ENCODE data around the gene PDS5A.
A peak's percentile ranks its signal among the peaks of the same experiment; 100 is the strongest.
"Not testable (repeated sequence)": the region's sequence is repeated elsewhere in the genome, so short reads cannot be mapped to it uniquely, and the experiment has no call there.

Gene PDS5A

DNA sequence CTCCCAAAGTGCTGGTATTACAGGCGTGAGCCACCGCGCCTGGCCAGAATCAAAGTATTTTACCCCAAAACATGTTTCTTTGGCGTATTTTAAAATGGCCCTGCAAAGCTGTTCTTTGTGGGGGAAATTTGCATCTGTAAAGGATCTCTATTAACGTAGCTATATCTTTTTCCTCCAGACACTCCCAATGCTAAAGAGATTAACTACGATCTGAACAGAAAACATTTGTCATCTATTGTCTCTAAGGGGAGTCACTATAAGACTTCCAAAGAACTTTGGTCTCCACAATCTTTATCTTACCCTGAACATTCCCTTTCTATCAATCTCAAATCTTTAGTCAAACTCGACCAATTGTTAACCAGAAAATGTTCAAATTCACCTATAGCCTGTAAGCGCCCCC, 19.1 kb upstream of the PDS5A start:
- H3K4me1 ChIP-seq: peaks cover 0 to 33% (median 0%) of the 10 kb centered on the region in 10 experiments; a peak in 5 of 20 replicates
- H3K36me3 ChIP-seq: no peaks in the 10 kb centered on the region
- H3K27ac ChIP-seq: no peak overlapping the region
- TF ChIP-seq Cebpa-rat (IDR thresholded peaks at IDR 0.05): no peak
- no peaks in the 10 kb centered on the region for H3K9me3 ChIP-seq (replicated peaks in 1 of 11)
- H3K4me2 ChIP-seq: no peak overlapping the region
- H3K27me3 ChIP-seq: no peaks in the 10 kb centered on the region
- H3K4me3 ChIP-seq: no peak overlapping the region
- H3K9ac ChIP-seq: no peak overlapping the region
- no peaks in the 10 kb centered on the region for H4K20me1 ChIP-seq

DNA sequence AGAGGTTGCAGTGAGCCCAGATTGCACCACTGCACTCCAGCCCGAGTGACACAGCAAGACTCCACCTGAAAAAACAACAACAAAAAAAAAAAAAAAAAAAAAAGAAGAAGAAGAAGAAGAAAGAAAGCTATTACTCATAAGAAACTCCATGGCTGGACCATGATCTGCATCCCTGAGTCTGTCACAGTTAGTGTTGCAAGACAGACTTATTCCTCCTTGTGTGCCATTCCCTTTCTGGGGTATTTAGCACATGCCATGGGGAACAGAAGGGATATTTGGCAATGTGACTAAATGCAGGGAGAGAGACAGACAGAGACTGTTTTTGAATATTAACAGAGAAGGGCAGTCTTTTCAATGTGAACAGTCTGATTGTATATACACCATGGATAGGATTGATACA, 16.7 kb upstream of the PDS5A start:
- no peaks in the 10 kb centered on the region for H3K27me3 ChIP-seq
- peaks cover 0 to 19% (median 0%) of the 10 kb centered on the region in 10 experiments; a peak in 4 of 20 replicates for H3K4me1 ChIP-seq
- H3K9me3 ChIP-seq (replicated peaks in 1 of 11): no peaks in the 10 kb centered on the region
- H3K4me2 ChIP-seq: 0 out of 22 replicates have a peak overlapping the region, but pooled peaks of 1 of the 11 experiments have one; percentile 14
- no peak overlapping the region for H3K4me3 ChIP-seq
- no peak overlapping the region for H3K9ac ChIP-seq
- H3K36me3 ChIP-seq: no peaks in the 10 kb centered on the region
- no peak overlapping the region for H3K27ac ChIP-seq
- no peaks in the 10 kb centered on the region for H4K20me1 ChIP-seq
- TF ChIP-seq Cebpa-rat (IDR thresholded peaks at IDR 0.05): no peak

DNA sequence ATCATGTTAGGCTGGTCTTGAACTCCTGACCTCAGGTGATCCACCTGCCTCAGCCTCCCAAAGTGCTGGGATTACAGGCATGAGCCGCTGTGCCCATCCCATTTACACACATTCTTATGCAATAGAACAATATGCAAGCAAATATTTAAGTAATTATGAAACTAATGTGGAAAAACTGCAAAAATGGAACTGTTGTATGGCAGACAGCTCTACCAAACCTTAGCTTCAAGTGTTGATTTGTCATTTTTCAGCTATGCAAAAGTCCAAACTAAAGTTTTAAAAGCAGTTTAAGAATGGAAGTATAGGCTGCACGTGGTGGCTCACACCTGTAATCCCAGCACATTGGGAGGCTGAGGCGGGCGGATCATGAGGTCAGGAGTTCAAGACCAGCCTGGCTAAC, 11.7 kb upstream of the PDS5A start:
- H3K36me3 ChIP-seq; H3K9ac ChIP-seq; H3K4me3 ChIP-seq; H3K4me1 ChIP-seq; H3K27ac ChIP-seq; H3K4me2 ChIP-seq; H3K9me3 ChIP-seq (replicated peaks in 1 of 11); H4K20me1 ChIP-seq; H3K27me3 ChIP-seq: not testable (repeated sequence)

- Histone ChIP-seq H3K27me3 (no peaks in the 10 kb centered on the region), H3K9ac (no peak overlapping the region), H3K4me1 (0 out of 20 replicates have a peak, but pooled peaks cover 0 to 4% (median 0%) of the 10 kb centered on the region in 10 experiments), H3K4me3 (no peak overlapping the region), H3K36me3 (no peaks in the 10 kb centered on the region), H3K9me3 (replicated peaks in 1 of 11) (no peaks in the 10 kb centered on the region), H3K27ac (no peak overlapping the region), H4K20me1 (no peaks in the 10 kb centered on the region), H3K4me2 (no peak overlapping the region)
- no peak for TF ChIP-seq Cebpa-rat (IDR thresholded peaks at IDR 0.05)
Observed at GRCh38 chr4:39987485-39987884, 9.8 kb upstream of the PDS5A start.

DNA sequence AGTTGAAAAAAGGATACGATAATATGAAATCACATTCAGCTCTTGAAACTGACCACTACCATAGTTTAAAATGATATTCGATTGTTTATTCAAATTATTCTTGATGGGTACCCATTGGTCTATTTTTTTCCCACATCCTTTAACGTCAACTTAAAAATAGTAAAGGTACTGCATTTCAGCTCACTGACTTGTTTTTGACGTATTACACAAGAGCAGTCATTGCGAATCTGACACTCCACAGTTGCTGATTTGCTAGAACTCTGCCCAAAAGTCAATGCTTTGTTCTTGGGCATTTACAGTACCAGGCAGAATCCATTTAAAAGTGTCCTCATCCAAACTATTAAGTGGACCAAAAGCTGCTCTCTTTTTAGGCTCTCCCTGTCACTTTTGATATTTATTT, 1.2 kb upstream of the PDS5A start:
- Histone ChIP-seq H3K4me2 (peak overlapping the region; percentile 41 to 93 (median 85); a peak in 20 of 22 replicates), H3K27ac (peak overlapping the region in 5 of 11 experiments; percentile 96 to 99 (median 97); a peak in 7 of 22 replicates), H3K4me3 (no peak overlapping the region), H3K9me3 (replicated peaks in 1 of 11) (no peaks in the 10 kb centered on the region), H4K20me1 (peaks cover 24 to 32% (median 25%) of the 10 kb centered on the region in 11 experiments; a peak in 21 of 22 replicates), H3K36me3 (peaks cover 18 to 25% (median 24%) of the 10 kb centered on the region in 11 experiments), H3K27me3 (no peaks in the 10 kb centered on the region), H3K4me1 (peaks cover 25 to 34% (median 30%) of the 10 kb centered on the region in 10 experiments), H3K9ac (peak overlapping the region in 8 of 11 experiments; percentile 7 to 99 (median 97); a peak in 10 of 22 replicates)
- no peak for TF ChIP-seq Cebpa-rat (IDR thresholded peaks at IDR 0.05)

GRCh38 chr4:39978378-39978775, 666 bp upstream of the PDS5A start:
- no peak for TF ChIP-seq Cebpa-rat (IDR thresholded peaks at IDR 0.05)
- Histone ChIP-seq H3K4me2 (peak overlapping the region; percentile 75 to 93 (median 85)), H3K27ac (peak overlapping the region; percentile 83 to 99 (median 97); a peak in 21 of 22 replicates), H3K27me3 (no peaks in the 10 kb centered on the region), H3K9ac (peak overlapping the region; percentile 96 to 99 (median 98); a peak in 21 of 22 replicates), H3K4me3 (peak overlapping the region; percentile 86 to 98 (median 94)), H3K4me1 (peaks cover 25 to 35% (median 31%) of the 10 kb centered on the region in 10 experiments), H3K9me3 (replicated peaks in 1 of 11) (no peaks in the 10 kb centered on the region), H4K20me1 (peaks cover 29 to 37% (median 30%) of the 10 kb centered on the region in 11 experiments; a peak in 21 of 22 replicates), H3K36me3 (peaks cover 23 to 30% (median 29%) of the 10 kb centered on the region in 11 experiments)

DNA sequence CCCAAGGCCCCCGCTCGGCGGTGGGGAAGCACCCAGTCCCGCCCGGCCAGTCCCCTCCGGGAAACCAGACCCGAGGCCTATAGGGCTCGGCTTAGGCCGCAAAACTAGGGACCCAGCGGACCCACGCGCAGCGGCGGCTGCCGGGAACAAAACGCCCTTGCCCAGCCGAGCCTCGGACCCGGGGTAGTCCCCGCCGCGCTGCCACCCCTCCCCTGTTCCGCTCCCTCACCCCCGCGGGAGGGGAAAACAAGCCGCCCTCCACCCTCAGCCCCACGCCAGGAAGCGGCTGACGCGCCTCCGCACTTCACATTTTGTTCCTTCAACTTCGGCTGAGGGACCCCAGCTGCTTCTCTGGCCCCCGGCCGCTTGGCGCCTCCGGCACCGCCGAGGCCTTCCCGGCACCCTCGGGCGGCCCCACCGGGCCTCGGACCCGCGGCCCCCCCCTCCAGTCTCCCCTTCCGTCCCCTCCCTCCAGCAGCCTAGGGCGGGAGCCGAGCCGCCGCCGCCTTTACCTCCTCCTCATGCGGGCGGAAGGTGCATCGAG, 694 bp downstream of the PDS5A start:
- Histone ChIP-seq H3K9me3 (replicated peaks in 1 of 11) (no peaks in the 10 kb centered on the region), H4K20me1 (peaks cover 41 to 51% (median 44%) of the 10 kb centered on the region in 11 experiments; a peak in 21 of 22 replicates), H3K4me1 (peaks cover 25 to 39% (median 32%) of the 10 kb centered on the region in 10 experiments), H3K4me3 (peak overlapping the region; percentile 86 to 98 (median 94)), H3K27me3 (no peaks in the 10 kb centered on the region), H3K4me2 (peak overlapping the region; percentile 70 to 93 (median 86)), H3K9ac (peak overlapping the region; percentile 96 to 99 (median 98)), H3K36me3 (peaks cover 30 to 43% (median 42%) of the 10 kb centered on the region in 11 experiments), H3K27ac (peak overlapping the region; percentile 83 to 99 (median 97))
- TF ChIP-seq Cebpa-rat (IDR thresholded peaks at IDR 0.05): no peak

- H3K4me3 ChIP-seq: peak overlapping the region; percentile 86 to 98 (median 94)
- peaks cover 27 to 42% (median 34%) of the 10 kb centered on the region in 10 experiments for H3K4me1 ChIP-seq
- peaks cover 47 to 58% (median 50%) of the 10 kb centered on the region in 11 experiments; a peak in 21 of 22 replicates for H4K20me1 ChIP-seq
- H3K27me3 ChIP-seq: no peaks in the 10 kb centered on the region
- peak overlapping the region; percentile 83 to 99 (median 97) for H3K27ac ChIP-seq
- H3K4me2 ChIP-seq: peak overlapping the region; percentile 70 to 93 (median 86)
- TF ChIP-seq Cebpa-rat (IDR thresholded peaks at IDR 0.05): no peak
- peak overlapping the region; percentile 96 to 99 (median 98) for H3K9ac ChIP-seq
- no peaks in the 10 kb centered on the region for H3K9me3 ChIP-seq (replicated peaks in 1 of 11)
- peaks cover 37 to 50% (median 49%) of the 10 kb centered on the region in 11 experiments for H3K36me3 ChIP-seq
Observed at GRCh38 chr4:39976141-39976944, 1.4 kb downstream of the PDS5A start.

GRCh38 chr4:39975488-39976089, 2.1 kb downstream of the PDS5A start:
- peak overlapping the region in 6 of 11 experiments; percentile 96 to 99 (median 97); a peak in 11 of 22 replicates for H3K27ac ChIP-seq
- H4K20me1 ChIP-seq: peaks cover 55 to 65% (median 58%) of the 10 kb centered on the region in 11 experiments; a peak in 21 of 22 replicates
- H3K4me3 ChIP-seq: peak overlapping the region; percentile 86 to 98 (median 94)
- peaks cover 35 to 50% (median 42%) of the 10 kb centered on the region in 10 experiments for H3K4me1 ChIP-seq
- no peaks in the 10 kb centered on the region for H3K27me3 ChIP-seq
- peak overlapping the region; percentile 96 to 99 (median 98) for H3K9ac ChIP-seq
- peak overlapping the region; percentile 70 to 93 (median 86) for H3K4me2 ChIP-seq
- TF ChIP-seq Cebpa-rat (IDR thresholded peaks at IDR 0.05): no peak
- peaks cover 38 to 58% (median 56%) of the 10 kb centered on the region in 11 experiments for H3K36me3 ChIP-seq
- no peaks in the 10 kb centered on the region for H3K9me3 ChIP-seq (replicated peaks in 1 of 11)

DNA sequence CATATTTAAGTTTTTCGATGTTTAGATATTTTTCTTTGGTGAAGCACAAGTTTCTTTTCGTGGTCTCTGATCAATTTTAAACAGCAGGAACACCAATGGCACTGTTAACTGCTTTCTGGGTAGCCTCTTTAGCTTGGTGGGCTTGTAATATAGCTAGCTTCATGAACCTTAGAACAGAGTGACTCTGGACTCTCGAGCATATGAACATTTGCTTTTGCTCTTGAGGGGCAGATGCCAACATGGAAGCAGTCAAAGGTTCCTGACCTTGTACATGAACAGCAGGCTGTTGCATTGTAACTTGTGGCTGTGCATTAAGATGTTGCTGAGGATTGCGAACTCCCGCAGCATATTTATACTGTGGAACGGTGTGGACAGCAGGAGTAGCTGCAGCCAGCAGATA, 4.7 kb downstream of the PDS5A start:
- not testable (repeated sequence) for H3K27ac ChIP-seq; H3K9ac ChIP-seq; H3K9me3 ChIP-seq (replicated peaks in 1 of 11); H3K27me3 ChIP-seq; H3K4me3 ChIP-seq; H3K4me2 ChIP-seq
- Histone ChIP-seq H3K36me3 (peaks cover 52 to 82% (median 80%) of the 10 kb centered on the region in 11 experiments), H3K4me1 (peaks cover 29 to 51% (median 38%) of the 10 kb centered on the region in 10 experiments), H4K20me1 (peaks cover 80 to 91% (median 83%) of the 10 kb centered on the region in 11 experiments)

Measured in BLaER1 treated with 17β-estradiol and CSF1 and Interleukin-3, amounts not matched to agents 10 nM and 100 nM (cell line).